Hematopoietic multipotent progenitor cell treated with erythropoietin and hydrocortisone succinate and interleukin-3 and kit ligand, for 15 days (in vitro differentiated cells): Measurements from ENCODE around the gene CCDC197.

ENCODE experiments used
- DNase-seq: peaks from one replicate; pipeline ENCODE4 v3.0.0-alpha.2; 2015; ENCODE audit warnings: low spot score

CCDC197 gene

GRCh38 chr14:94026173-94026888, 29.2 kb downstream of the CCDC197 start, which contains the start of gene OTUB2:
Gene OTUB2 (plus strand): TSS chr14:94026340. CDS start chr14:94026538, 198 bp downstream.
- DNase-seq, result peak; percentile 83

GRCh38 chr14:94026889-94027469, 29.9 kb downstream of the CCDC197 start:
- no peak for DNase-seq

GRCh38 chr14:94027566-94028449, 30.7 kb downstream of the CCDC197 start:
- no peak for DNase-seq

GRCh38 chr14:94028450-94028826, 31.3 kb downstream of the CCDC197 start:
- no peak for DNase-seq

GRCh38 chr14:94029265-94029664, 32.2 kb downstream of the CCDC197 start:
- no peak for DNase-seq

- no peak for DNase-seq
Observed at GRCh38 chr14:94029671-94030203, 32.6 kb downstream of the CCDC197 start.

GRCh38 chr14:94030571-94030970, 33.5 kb downstream of the CCDC197 start:
- no peak for DNase-seq

GRCh38 chr14:94031161-94031882, 34.2 kb downstream of the CCDC197 start:
- no peak for DNase-seq

GRCh38 chr14:94031883-94032279, 34.8 kb downstream of the CCDC197 start:
- no peak for DNase-seq

- DNase-seq, result no peak
Observed at GRCh38 chr14:94034886-94035285, 37.8 kb downstream of the CCDC197 start.

GRCh38 chr14:94036313-94037167, 39.4 kb downstream of the CCDC197 start:
- peak; percentile 69 for DNase-seq

- no peak for DNase-seq
Observed at GRCh38 chr14:94037954-94038353, 40.9 kb downstream of the CCDC197 start.

GRCh38 chr14:94038510-94038909, 41.4 kb downstream of the CCDC197 start:
- DNase-seq, result no peak

- no peak for DNase-seq
Observed at GRCh38 chr14:94038921-94039629, 42.0 kb downstream of the CCDC197 start.

GRCh38 chr14:94040247-94040646, 43.1 kb downstream of the CCDC197 start:
- no peak for DNase-seq

GRCh38 chr14:94040796-94041195, 43.7 kb downstream of the CCDC197 start:
- no peak for DNase-seq

- no peak for DNase-seq
Observed at GRCh38 chr14:94041551-94042346, 44.6 kb downstream of the CCDC197 start.

- no peak for DNase-seq
Observed at GRCh38 chr14:94042433-94043091, 45.5 kb downstream of the CCDC197 start.
